C4-2B (cell line): ENCODE data around the gene RNF123.

ENCODE experiments used
- H3K27ac ChIP-seq: fragments of 450-650 bp; 2 replicates; pipeline ENCODE4 v1.5.1; 2017
- ZFX ChIP-seq: fragments of 450-650 bp; IDR thresholded peaks from 2 replicates; pipeline ENCODE4 v1.6.1; 2017
- TF ChIP-seq, protein P1 (sequence below): fragments of 450-650 bp; conservative IDR thresholded peaks from 2 replicates; pipeline ENCODE4 v1.5.1; 2017; ENCODE audit warnings: mild to moderate bottlenecking

The RNF123 gene

GRCh38 chr3:49653621-49654020 is 35.7 kb upstream of the RNF123 start:
- H3K27ac ChIP-seq: no peak overlapping the region
- TF ChIP-seq, protein P1, sequence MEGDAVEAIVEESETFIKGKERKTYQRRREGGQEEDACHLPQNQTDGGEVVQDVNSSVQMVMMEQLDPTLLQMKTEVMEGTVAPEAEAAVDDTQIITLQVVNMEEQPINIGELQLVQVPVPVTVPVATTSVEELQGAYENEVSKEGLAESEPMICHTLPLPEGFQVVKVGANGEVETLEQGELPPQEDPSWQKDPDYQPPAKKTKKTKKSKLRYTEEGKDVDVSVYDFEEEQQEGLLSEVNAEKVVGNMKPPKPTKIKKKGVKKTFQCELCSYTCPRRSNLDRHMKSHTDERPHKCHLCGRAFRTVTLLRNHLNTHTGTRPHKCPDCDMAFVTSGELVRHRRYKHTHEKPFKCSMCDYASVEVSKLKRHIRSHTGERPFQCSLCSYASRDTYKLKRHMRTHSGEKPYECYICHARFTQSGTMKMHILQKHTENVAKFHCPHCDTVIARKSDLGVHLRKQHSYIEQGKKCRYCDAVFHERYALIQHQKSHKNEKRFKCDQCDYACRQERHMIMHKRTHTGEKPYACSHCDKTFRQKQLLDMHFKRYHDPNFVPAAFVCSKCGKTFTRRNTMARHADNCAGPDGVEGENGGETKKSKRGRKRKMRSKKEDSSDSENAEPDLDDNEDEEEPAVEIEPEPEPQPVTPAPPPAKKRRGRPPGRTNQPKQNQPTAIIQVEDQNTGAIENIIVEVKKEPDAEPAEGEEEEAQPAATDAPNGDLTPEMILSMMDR: no peak
- no peak for TF ChIP-seq ZFX

DNA sequence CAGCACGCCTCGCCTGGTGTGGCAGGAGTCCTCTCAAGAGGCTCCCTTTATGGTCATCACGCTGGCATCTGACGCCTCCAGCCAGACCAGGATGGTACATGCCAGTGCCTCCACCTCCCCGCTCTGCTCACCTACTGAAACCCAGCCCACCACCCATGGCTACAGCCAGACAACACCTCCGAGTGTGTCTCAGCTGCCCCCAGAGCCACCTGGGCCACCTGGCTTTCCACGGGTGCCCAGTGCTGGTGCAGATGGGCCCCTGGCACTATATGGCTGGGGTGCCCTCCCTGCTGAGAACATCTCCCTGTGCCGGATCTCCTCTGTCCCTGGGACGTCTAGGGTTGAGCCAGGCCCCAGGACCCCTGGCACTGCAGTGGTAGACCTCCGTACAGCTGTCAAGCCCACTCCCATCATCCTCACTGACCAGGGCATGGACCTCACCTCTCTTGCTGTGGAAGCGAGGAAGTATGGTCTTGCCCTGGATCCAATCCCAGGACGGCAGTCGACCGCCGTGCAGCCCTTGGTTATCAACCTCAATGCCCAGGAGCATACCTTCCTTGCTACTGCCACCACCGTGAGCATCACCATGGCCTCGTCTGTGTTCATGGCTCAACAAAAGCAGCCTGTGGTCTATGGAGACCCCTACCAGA is 35.1 kb upstream of the RNF123 start:
- TF ChIP-seq, protein P1: no peak
- TF ChIP-seq ZFX: no peak

DNA sequence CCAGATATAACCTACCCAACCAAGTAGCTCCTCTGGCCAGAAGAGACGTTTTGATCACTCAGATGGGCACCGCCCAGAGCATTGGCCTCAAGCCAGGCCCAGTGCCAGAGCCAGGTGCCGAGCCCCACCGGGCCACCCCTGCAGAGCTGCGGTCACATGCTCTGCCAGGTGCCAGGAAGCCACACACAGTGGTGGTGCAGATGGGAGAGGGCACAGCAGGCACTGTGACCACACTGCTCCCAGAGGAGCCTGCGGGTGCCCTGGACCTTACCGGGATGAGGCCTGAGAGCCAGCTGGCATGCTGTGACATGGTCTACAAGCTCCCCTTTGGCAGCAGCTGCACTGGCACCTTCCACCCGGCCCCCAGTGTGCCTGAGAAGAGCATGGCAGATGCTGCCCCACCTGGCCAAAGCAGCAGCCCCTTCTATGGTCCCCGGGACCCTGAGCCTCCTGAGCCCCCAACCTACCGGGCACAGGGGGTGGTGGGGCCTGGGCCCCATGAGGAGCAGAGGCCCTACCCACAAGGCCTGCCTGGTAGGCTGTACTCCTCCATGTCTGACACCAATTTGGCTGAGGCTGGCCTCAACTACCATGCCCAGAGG is 34.3 kb upstream of the RNF123 start:
- H3K27ac ChIP-seq: no peak overlapping the region
- TF ChIP-seq ZFX: no peak
- TF ChIP-seq, protein P1: no peak

More for the DNA sequence above, 35.1 kb upstream of the RNF123 start:
- H3K27ac ChIP-seq: no peak overlapping the region

GRCh38 chr3:49655731-49656285 is 33.5 kb upstream of the RNF123 start:
- TF ChIP-seq, protein P1: no peak
- no peak for TF ChIP-seq ZFX
- H3K27ac ChIP-seq: no peak overlapping the region

GRCh38 chr3:49656541-49657112 is 32.7 kb upstream of the RNF123 start:
- no peak overlapping the region for H3K27ac ChIP-seq
- TF ChIP-seq, protein P1: no peak
- TF ChIP-seq ZFX: no peak

DNA sequence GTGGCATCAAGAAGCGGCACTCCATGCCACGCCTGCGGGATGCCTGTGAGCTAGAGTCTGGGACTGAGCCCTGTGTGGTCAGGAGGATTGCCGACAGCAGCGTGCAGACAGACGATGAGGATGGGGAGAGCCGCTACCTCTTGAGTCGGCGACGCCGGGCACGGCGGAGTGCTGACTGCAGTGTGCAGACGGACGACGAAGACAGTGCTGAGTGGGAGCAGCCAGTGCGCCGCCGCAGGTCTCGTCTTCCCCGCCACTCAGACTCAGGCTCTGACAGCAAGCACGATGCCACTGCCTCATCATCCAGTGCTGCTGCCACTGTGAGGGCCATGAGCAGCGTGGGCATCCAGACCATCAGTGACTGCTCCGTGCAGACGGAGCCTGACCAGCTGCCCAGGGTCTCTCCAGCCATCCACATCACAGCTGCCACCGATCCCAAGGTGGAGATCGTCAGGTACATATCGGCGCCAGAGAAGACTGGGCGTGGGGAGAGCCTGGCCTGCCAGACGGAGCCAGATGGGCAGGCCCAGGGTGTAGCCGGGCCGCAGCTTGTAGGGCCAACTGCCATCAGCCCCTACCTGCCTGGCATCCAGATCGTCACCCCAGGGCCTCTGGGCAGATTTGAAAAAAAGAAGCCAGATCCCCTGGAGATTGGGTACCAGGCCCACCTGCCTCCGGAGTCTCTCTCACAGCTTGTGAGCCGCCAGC is 32.0 kb upstream of the RNF123 start:
- TF ChIP-seq ZFX: no peak
- TF ChIP-seq, protein P1: no peak
- H3K27ac ChIP-seq: no peak overlapping the region
